Cardiac muscle cell (in vitro differentiated cells and primary cell): ENCODE data around the gene TDRD9. TPM values are rescaled to one million over a fixed set of nuclear protein-coding genes. Genes with fewer than 3 reads are reported as not detected.

Experiments
- DNase-seq, 2 donors: peaks; one replicate each; pipeline versions ENCODE4 v3.0.0 to v3.0.0-alpha.2; 2010 to 2017; ENCODE audit warnings: low read depth in 1 of 2, low spot score in 1 of 2
- H3K27ac ChIP-seq: fragments of 200-600 bp; sonication (generic); 2 replicates; pipeline ENCODE4 v1.5.1; 2016
- H3K27me3 ChIP-seq: fragments of 200-600 bp; sonication (generic); 2 replicates; pipeline ENCODE4 v1.6.0; 2016; ENCODE audit warnings: control low read depth
- H3K36me3 ChIP-seq: fragments of 200-600 bp; sonication (generic); 2 replicates; pipeline ENCODE4 v1.5.1; 2016; ENCODE audit warnings: control low read depth
- H3K4me1 ChIP-seq: fragments of 200-600 bp; sonication (generic); 2 replicates; pipeline ENCODE4 v1.8.1; 2017; ENCODE audit warnings: low read depth, mild to moderate bottlenecking, mixed run types
- H3K4me3 ChIP-seq: fragments of 200-600 bp; sonication (generic); 2 replicates; pipeline ENCODE4 v1.5.1; 2016; ENCODE audit warnings: mild to moderate bottlenecking
- H3K9me3 ChIP-seq: fragments of 200-600 bp; sonication (generic); 2 replicates; pipeline ENCODE4 v1.5.1; 2017; ENCODE audit warnings: low read depth, mild to moderate bottlenecking, control low read depth
- CTCF ChIP-seq: IDR thresholded peaks from 2 replicates; pipeline ENCODE4 v1.5.1; 2012; ENCODE audit warnings: low read depth, mild to moderate bottlenecking, low read length
- polyA plus RNA-seq: library from polyadenylated mRNA; unstranded; fragments of >200 nt; fragmentation: Nextera tagmentation; extraction: Ambion mirVana; gene quantifications from 2 replicates; pipeline ENCODE4 v1.2.1, GENCODE V29; 2016
- total RNA-seq: library from RNA; depleted of rRNA; stranded (reverse); fragments of >200 nt; gene quantifications from 2 replicates; pipeline ENCODE4 v1.2.3, GENCODE V29; 2016

Gene TDRD9
- total and polyA plus RNA-seq, 2 experiments from 2014 or later, result 0.31 TPM; not detected in 1

GRCh38 chr14:103910262-103910935 is 17.9 kb upstream of the TDRD9 start:
- Histone ChIP-seq H3K9me3 (no peaks in the 10 kb centered on the region), H3K36me3 (peaks cover 30% of the 10 kb centered on the region), H3K4me1 (peaks cover 6% of the 10 kb centered on the region), H3K27ac (peak overlapping the region; percentile 61), H3K4me3 (no peak overlapping the region), H3K27me3 (no peaks in the 10 kb centered on the region)
- DNase-seq, result peak; percentile 89 to 95
- TF ChIP-seq CTCF, result peak; percentile 88

- peaks cover 6% of the 10 kb centered on the region for H3K4me1 ChIP-seq
- no peak for DNase-seq
- no peak for TF ChIP-seq CTCF
- peak overlapping the region; percentile 61 for H3K27ac ChIP-seq
- H3K36me3 ChIP-seq, result peaks cover 30% of the 10 kb centered on the region
- no peak overlapping the region for H3K4me3 ChIP-seq
- no peaks in the 10 kb centered on the region for H3K27me3 ChIP-seq
- no peaks in the 10 kb centered on the region for H3K9me3 ChIP-seq
Measured at GRCh38 chr14:103910984-103911383, 17.3 kb upstream of the TDRD9 start.

- Histone ChIP-seq H3K27me3 (no peaks in the 10 kb centered on the region), H3K9me3 (no peaks in the 10 kb centered on the region), H3K36me3 (peaks cover 37% of the 10 kb centered on the region), H3K27ac (no peak overlapping the region), H3K4me1 (peaks cover 4% of the 10 kb centered on the region), H3K4me3 (no peak overlapping the region)
- no peak for TF ChIP-seq CTCF
- no peak for DNase-seq
Measured at GRCh38 chr14:103915616-103916015, 12.6 kb upstream of the TDRD9 start.

GRCh38 chr14:103916636-103917262 is 11.5 kb upstream of the TDRD9 start:
- no peak overlapping the region for H3K4me3 ChIP-seq
- no peak overlapping the region for H3K27ac ChIP-seq
- no peaks in the 10 kb centered on the region for H3K27me3 ChIP-seq

More at GRCh38 chr14:103916636-103917262, 11.5 kb upstream of the TDRD9 start:
- Histone ChIP-seq H3K4me1 (peaks cover 4% of the 10 kb centered on the region), H3K36me3 (peaks cover 32% of the 10 kb centered on the region), H3K9me3 (no peaks in the 10 kb centered on the region)
- DNase-seq, result no peak
- TF ChIP-seq CTCF, result no peak
